Retinal pigment epithelial cell (primary cell): ENCODE data around the gene CEACAM1.
"Not testable (repeated sequence)": the region's sequence is repeated elsewhere in the genome, so short reads cannot be mapped to it uniquely, and the experiment has no call there.

ENCODE experiments used
- DNase-seq: peaks from one replicate; pipeline ENCODE4 v3.0.0-alpha.2; 2010; ENCODE audit warnings: low read depth
- H3K4me3 ChIP-seq: 2 replicates; pipeline ENCODE4 v1.5.1; 2011; ENCODE audit warnings: mild to moderate bottlenecking, low read length, control low read depth, moderate library complexity
- CTCF ChIP-seq: conservative IDR thresholded peaks from 2 replicates; pipeline ENCODE4 v1.5.1; 2011; ENCODE audit warnings: low read depth, low read length, control low read depth, inconsistent platforms

The CEACAM1 gene

GRCh38 chr19:42534391-42534790 is 6.1 kb upstream of the CEACAM1 start:
- no peak for TF ChIP-seq CTCF
- no peak for DNase-seq
- no peak overlapping the region for H3K4me3 ChIP-seq

GRCh38 chr19:42532891-42533290 is 4.6 kb upstream of the CEACAM1 start:
- no peak for TF ChIP-seq CTCF
- no peak overlapping the region for H3K4me3 ChIP-seq
- DNase-seq, result no peak

- no peak for DNase-seq
These were observed 3.0 kb upstream of the CEACAM1 start for GRCh38 chr19:42531313-42531712.

GRCh38 chr19:42529248-42529764 is 1.0 kb upstream of the CEACAM1 start:
- DNase-seq, result no peak
- no peak overlapping the region for H3K4me3 ChIP-seq
- TF ChIP-seq CTCF, result peak; percentile 97

More at GRCh38 chr19:42531313-42531712, 3.0 kb upstream of the CEACAM1 start:
- TF ChIP-seq CTCF, result no peak
- no peak overlapping the region for H3K4me3 ChIP-seq

DNA sequence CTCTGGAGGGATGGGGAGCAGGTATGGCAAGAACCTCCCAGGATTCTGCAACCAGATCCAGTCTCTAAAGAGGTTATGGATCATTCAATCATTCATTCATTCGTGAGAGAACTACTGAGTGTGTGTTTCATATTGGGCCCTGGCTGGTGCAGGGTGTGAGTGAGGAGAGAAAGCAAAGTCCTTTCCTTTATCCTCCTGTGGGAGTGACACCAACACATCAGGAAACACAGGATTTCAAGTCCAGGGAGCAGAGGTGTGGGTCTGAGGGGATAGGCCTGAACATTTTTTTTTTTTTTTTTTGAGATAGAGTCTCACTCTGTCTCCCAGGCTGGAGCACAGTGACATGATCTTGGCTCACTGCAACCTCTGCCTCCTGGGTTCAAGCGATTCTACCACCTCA is 3.3 kb downstream of the CEACAM1 start:
- H3K4me3 ChIP-seq, result no peak overlapping the region
- DNase-seq, result no peak
- no peak for TF ChIP-seq CTCF

DNA sequence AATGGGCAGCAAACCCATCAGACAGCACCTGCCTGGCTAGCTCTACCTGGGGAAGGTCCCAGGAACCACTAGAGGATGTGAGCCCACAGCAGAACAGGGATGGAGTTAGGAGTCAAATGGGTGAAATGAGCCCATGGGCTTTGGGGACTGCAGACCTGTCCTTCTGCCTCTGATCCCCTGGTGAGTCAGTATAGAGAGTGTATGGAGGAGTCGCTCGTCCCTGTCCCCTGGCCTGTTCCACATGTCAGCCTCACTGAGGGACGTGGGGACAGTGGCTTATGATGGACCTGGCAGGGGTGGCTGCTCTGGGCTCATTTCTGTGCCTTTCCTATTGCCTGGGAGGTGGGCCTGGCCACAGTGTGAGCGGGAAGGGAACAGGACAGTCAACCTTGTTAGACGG is 4.0 kb downstream of the CEACAM1 start:
- H3K4me3 ChIP-seq, result no peak overlapping the region
- no peak for DNase-seq
- TF ChIP-seq CTCF, result no peak

DNA sequence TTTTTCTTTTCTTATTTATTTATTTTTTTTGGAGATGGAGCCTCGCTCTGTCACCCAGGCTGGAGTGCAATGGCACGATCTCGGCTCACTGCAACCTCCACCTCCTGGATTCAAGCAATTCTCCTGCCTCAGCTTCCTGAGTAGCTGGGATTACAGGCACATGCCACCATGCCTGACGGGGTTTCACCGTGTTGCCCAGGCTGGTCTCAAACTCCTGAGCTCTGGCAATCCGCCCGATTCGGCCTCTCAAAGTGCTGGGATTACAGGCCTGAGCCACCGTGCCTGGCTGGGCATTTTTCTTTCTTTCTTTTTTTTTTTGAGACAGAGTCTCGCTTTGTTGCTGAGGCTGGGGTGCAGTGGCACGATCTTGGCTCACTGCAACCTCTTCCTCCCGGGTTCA is 6.0 kb downstream of the CEACAM1 start:
- H3K4me3 ChIP-seq, result not testable (repeated sequence)
- DNase-seq, result peak; percentile 12
